Activated CD8-positive, alpha-beta T cell treated with anti-CD3 and anti-CD28 coated beads for 36 hours (primary cell): ENCODE results near the gene HERC4. TPM values are rescaled to one million over a fixed set of nuclear protein-coding genes. Genes with fewer than 3 reads are reported as not detected.
"Not testable (repeated sequence)": the region's sequence is repeated elsewhere in the genome, so short reads cannot be mapped to it uniquely, and the experiment has no call there.

Experiments used
- ATAC-seq: fragments of 200-7000 bp; cut with Tn5 transposase; one replicate; pipeline ENCODE4 v1.10.0; 2021; ENCODE audit warnings: mild to moderate bottlenecking, moderate library complexity
- CTCF ChIA-PET: fragments of 350-600 bp; sonication (Branson Sonifier 250); formaldehyde crosslinking; loops from one replicate; lab custom pipeline; 2021; ENCODE audit warnings: antibody characterized with exemption; lab: Charles Lee
- POLR2A ChIA-PET: fragments of 350-600 bp; sonication (Branson Sonifier 250); formaldehyde crosslinking; loops from one replicate; lab custom pipeline; 2021; ENCODE audit warnings: antibody characterized with exemption; lab: Charles Lee
- DNase-seq: peaks from one replicate; pipeline ENCODE4 v3.0.0-alpha.2; 2020
- H3K27ac Mint-ChIP-seq: one replicate; pipeline ENCODE4 v1.8.0; 2021; ENCODE audit warnings: mild to moderate bottlenecking, mixed read lengths
- H3K27me3 Mint-ChIP-seq: one replicate; pipeline ENCODE4 v1.8.0; 2021; ENCODE audit warnings: mixed read lengths
- H3K36me3 Mint-ChIP-seq: one replicate; pipeline ENCODE4 v1.8.0; 2021; ENCODE audit warnings: low read depth, mixed read lengths
- H3K4me1 Mint-ChIP-seq: one replicate; pipeline ENCODE4 v1.8.0; 2021; ENCODE audit warnings: low read depth, mixed read lengths
- H3K4me3 Mint-ChIP-seq: one replicate; pipeline ENCODE4 v1.8.0; 2021; ENCODE audit warnings: mild to moderate bottlenecking, moderate library complexity, mixed read lengths
- H3K9me3 Mint-ChIP-seq: one replicate; pipeline ENCODE4 v1.8.0; 2021; ENCODE audit warnings: mixed read lengths
- CTCF ChIP-seq: fragments of 200-600 bp; IDR thresholded peaks from one replicate; pipeline ENCODE4 v1.8.0; 2022; ENCODE audit warnings: antibody characterized with exemption, mild to moderate bottlenecking
- intact Hi-C: fragments of 100-400 bp; cut with micrococcal nuclease; formaldehyde crosslinking; loops from one replicate; pipeline ENCODE4 v1.10.0; 2022
- total RNA-seq, 2 experiments: library from RNA; stranded (reverse); gene quantifications; one replicate each; pipeline ENCODE4 v1.2.3, GENCODE V29; 2021

Gene HERC4
- total RNA-seq, 2 experiments from 2014 or later = 59.3 to 59.6 TPM

- Mint-ChIP-seq H3K9me3 (peaks cover 1% of the 10 kb centered on the region), H3K27ac (no peak overlapping the region), H3K4me3 (no peak overlapping the region), H3K27me3 (no peaks in the 10 kb centered on the region), H3K4me1 (peaks cover 7% of the 10 kb centered on the region), H3K36me3 (peaks cover 60% of the 10 kb centered on the region)
- ATAC-seq = no peak
- ChIA-PET CTCF (no interaction called here), POLR2A (no interaction called here)
- intact Hi-C loops = no loop called here
- TF ChIP-seq CTCF = no peak
- no peak for DNase-seq
Observed at GRCh38 chr10:67977251-67977650, 97.8 kb downstream of the HERC4 start.

- Mint-ChIP-seq H3K4me3 (no peak overlapping the region), H3K27ac (no peak overlapping the region), H3K27me3 (no peaks in the 10 kb centered on the region), H3K9me3 (peaks cover 1% of the 10 kb centered on the region), H3K36me3 (peaks cover 58% of the 10 kb centered on the region), H3K4me1 (peaks cover 7% of the 10 kb centered on the region)
- no peak for TF ChIP-seq CTCF
- intact Hi-C loops = no loop called here
- DNase-seq (no peak), ATAC-seq (no peak)
- ChIA-PET CTCF (no interaction called here), POLR2A (interaction anchor here (0.7 kb wide), 1 partner anchor 406 kb away, joined by 3 read pairs; no protein-coding TSS in a partner anchor)
Observed at GRCh38 chr10:67976292-67977245, 98.5 kb downstream of the HERC4 start.

- H3K27me3 Mint-ChIP-seq = no peaks in the 10 kb centered on the region
- H3K9me3 Mint-ChIP-seq = peaks cover 1% of the 10 kb centered on the region
- ChIA-PET POLR2A (interaction anchor here (0.7 kb wide), 1 partner anchor 407 kb away, joined by 3 read pairs; no protein-coding TSS in a partner anchor), CTCF (no interaction called here)
- TF ChIP-seq CTCF = no peak
- intact Hi-C loops = no loop called here
- DNase-seq = no peak
- H3K4me1 Mint-ChIP-seq = peaks cover 7% of the 10 kb centered on the region
- no peak overlapping the region for H3K27ac Mint-ChIP-seq
- no peak overlapping the region for H3K4me3 Mint-ChIP-seq
- H3K36me3 Mint-ChIP-seq = peaks cover 55% of the 10 kb centered on the region
- no peak for ATAC-seq
Observed at GRCh38 chr10:67975871-67976270, 99.2 kb downstream of the HERC4 start.

- DNase-seq = no peak
- intact Hi-C loops = no loop called here
- H3K27me3 Mint-ChIP-seq = no peaks in the 10 kb centered on the region
- no peak for ATAC-seq
- peaks cover 4% of the 10 kb centered on the region for H3K9me3 Mint-ChIP-seq
- H3K4me3 Mint-ChIP-seq = no peak overlapping the region
- peaks cover 4% of the 10 kb centered on the region for H3K4me1 Mint-ChIP-seq
- H3K36me3 Mint-ChIP-seq = peaks cover 54% of the 10 kb centered on the region
- ChIA-PET CTCF (interaction anchor here (1.4 kb wide), 1 partner anchor 43 kb away, joined by 3 read pairs; no protein-coding TSS in a partner anchor), POLR2A (no interaction called here)
- no peak for TF ChIP-seq CTCF
- no peak overlapping the region for H3K27ac Mint-ChIP-seq
Observed at GRCh38 chr10:67971311-67971710, 103.8 kb downstream of the HERC4 start.

GRCh38 chr10:67969875-67970274, 105.2 kb downstream of the HERC4 start:
- ChIA-PET POLR2A (interaction anchor here (1.5 kb wide), 1 partner anchor 47 kb away, joined by 3 read pairs; no protein-coding TSS in a partner anchor), CTCF (no interaction called here)
- no peak overlapping the region for H3K4me3 Mint-ChIP-seq
- peaks cover 4% of the 10 kb centered on the region for H3K4me1 Mint-ChIP-seq
- DNase-seq (no peak), ATAC-seq (no peak)
- peaks cover 53% of the 10 kb centered on the region for H3K36me3 Mint-ChIP-seq
- H3K9me3 Mint-ChIP-seq = peaks cover 4% of the 10 kb centered on the region
- H3K27me3 Mint-ChIP-seq = no peaks in the 10 kb centered on the region
- no peak overlapping the region for H3K27ac Mint-ChIP-seq
- no peak for TF ChIP-seq CTCF
- intact Hi-C loops = no loop called here

GRCh38 chr10:67966035-67966434, 109.0 kb downstream of the HERC4 start:
- H3K4me3 Mint-ChIP-seq, intact Hi-C loops: not testable (repeated sequence)

More at GRCh38 chr10:67966035-67966434, 109.0 kb downstream of the HERC4 start:
- H3K27me3 Mint-ChIP-seq, H3K4me1 Mint-ChIP-seq, ATAC-seq, CTCF ChIA-PET, H3K27ac Mint-ChIP-seq, POLR2A ChIA-PET, DNase-seq, H3K9me3 Mint-ChIP-seq: not testable (repeated sequence)
- peaks cover 39% of the 10 kb centered on the region for H3K36me3 Mint-ChIP-seq
